Fibroblast of lung (primary cell): ENCODE results near the gene TET2.

ENCODE experiments used
- CTCF ChIP-seq, 2 donors: IDR thresholded peaks in 1 of 2; conservative IDR thresholded peaks in 1 of 2; 1 replicate in 1 of 2; 2 replicates in 1 of 2; pipeline ENCODE4 v1.5.1; 2011 to 2012; ENCODE audit warnings: low read length in 2 of 2, control low read depth in 1 of 2, inconsistent platforms in 1 of 2, low read depth in 1 of 2, mild to moderate bottlenecking in 1 of 2
- EZH2 ChIP-seq: IDR thresholded peaks from 2 replicates; pipeline ENCODE4 v1.5.1; 2012; ENCODE audit warnings: low read length, control low read depth, mild to moderate bottlenecking; ENCODE audit errors: missing control alignments

DNA sequence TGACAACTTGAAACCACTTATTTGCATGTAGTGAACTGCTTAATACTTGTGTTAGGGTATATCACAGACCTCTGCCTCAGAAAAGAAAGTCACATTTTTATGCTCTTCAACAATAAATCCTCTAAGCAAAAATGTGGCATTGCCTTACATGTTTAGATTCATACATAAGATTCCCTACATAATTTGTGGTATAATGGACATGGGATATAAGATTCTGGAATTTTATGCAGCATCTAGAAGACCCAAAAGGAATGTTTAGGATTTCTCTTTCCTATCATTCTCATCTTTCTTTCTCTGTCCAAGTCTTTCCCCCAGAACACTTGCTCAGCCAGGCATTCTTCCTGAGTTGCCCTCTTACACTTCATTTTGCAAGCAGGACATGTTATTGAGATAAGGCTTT, 37.7 kb upstream of the TET2 start:
- no peak for TF ChIP-seq CTCF (conservative IDR thresholded peaks at IDR 0.05 in 1 of 2, IDR thresholded peaks at IDR 0.05 in 1 of 2; ENCODE audit: low read depth in 1 of 2, low read length in 2 of 2)
- no peak for TF ChIP-seq EZH2
